ENCODE data around the gene HAUS3.

The HAUS3 gene

GRCh38 chr4:2259541-2260343 lies 17.8 kb upstream of the HAUS3 start:
- Histone ChIP-seq H4K20me1 (ENCODE audit: insufficient read depth, low read length) (peaks cover 61% of the 10 kb centered on the region), H3K4me3 (ENCODE audit: low read depth in 1 of 2, low read length in 2 of 2) (peak overlapping the region in 1 of 2 experiments; percentile 86; a peak in 1 of 4 replicates), H3K9ac (ENCODE audit: low read depth, low read length) (peak overlapping the region; percentile 73; the same call in 1 of the 2 replicates), H3K4me1 (ENCODE audit: insufficient read depth, low read length) (peaks cover 37% of the 10 kb centered on the region), H3K36me3 (ENCODE audit: insufficient read depth, low read length) (peaks cover 46% of the 10 kb centered on the region), H2AFZ (ENCODE audit: low read depth, low read length) (no peak overlapping the region), H3K79me2 (ENCODE audit: insufficient read depth, low read length) (peaks cover 32% of the 10 kb centered on the region), H3K9me3 (ENCODE audit: insufficient read depth, low read length, severe bottlenecking) (no peaks in the 10 kb centered on the region), H3K27ac (ENCODE audit: low read length) (no peak overlapping the region), H3K4me2 (ENCODE audit: insufficient read depth, low read length) (peak overlapping the region; percentile 85), H3K27me3 (ENCODE audit: insufficient read depth, low read length, poor library complexity) (no peaks in the 10 kb centered on the region)
- TF ChIP-seq EZH2 (IDR thresholded peaks at IDR 0.05; ENCODE audit: borderline replicate concordance, low read depth, low read length, severe bottlenecking) (no peak), CTCF (IDR thresholded peaks at IDR 0.05; ENCODE audit: borderline replicate concordance, extremely low read depth, low read length, poor library complexity, severe bottlenecking) (no peak)
- DNase-seq (no peak), ATAC-seq (ENCODE audit: insufficient read depth, low read depth) (no peak)

DNA sequence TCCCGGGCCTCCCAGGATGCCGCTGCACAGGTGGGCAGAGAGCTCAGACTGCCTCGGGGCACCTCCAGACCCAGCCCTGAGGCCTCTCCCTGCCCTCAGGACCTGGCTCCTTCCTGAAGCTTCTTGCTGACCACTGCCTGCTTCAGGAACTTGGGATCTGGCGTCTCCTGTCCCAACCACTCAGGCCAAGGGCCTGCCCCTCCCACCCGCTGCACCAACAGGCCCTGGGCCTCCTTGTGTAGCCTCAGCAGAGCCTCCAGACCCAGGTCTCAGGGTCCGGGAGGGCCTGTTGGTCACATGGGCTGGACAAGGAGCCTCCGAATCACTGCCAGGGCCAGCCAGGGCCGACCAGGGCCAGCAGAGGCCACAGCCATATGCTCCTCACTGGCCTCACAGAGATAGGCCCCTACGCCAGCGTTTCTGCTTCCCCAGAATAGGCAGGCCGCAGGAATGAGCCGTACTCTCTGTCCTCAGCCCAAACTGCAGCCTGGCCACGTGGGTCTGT lies 17.2 kb upstream of the HAUS3 start:
- DNase-seq (no peak), ATAC-seq (ENCODE audit: insufficient read depth, low read depth) (no peak)
- peak overlapping the region; percentile 85; the same call in 1 of the 2 replicates for H3K4me2 ChIP-seq (ENCODE audit: insufficient read depth, low read length)
- H2AFZ ChIP-seq (ENCODE audit: low read depth, low read length) = no peak overlapping the region
- no peak overlapping the region for H3K4me3 ChIP-seq (ENCODE audit: low read depth in 1 of 2, low read length in 2 of 2)
- TF ChIP-seq CTCF (IDR thresholded peaks at IDR 0.05; ENCODE audit: borderline replicate concordance, extremely low read depth, low read length, poor library complexity, severe bottlenecking) = no peak
- TF ChIP-seq EZH2 (IDR thresholded peaks at IDR 0.05; ENCODE audit: borderline replicate concordance, low read depth, low read length, severe bottlenecking) = no peak
- peaks cover 49% of the 10 kb centered on the region for H3K36me3 ChIP-seq (ENCODE audit: insufficient read depth, low read length)
- no peak overlapping the region for H3K9ac ChIP-seq (ENCODE audit: low read depth, low read length)
- H3K27ac ChIP-seq (ENCODE audit: low read length) = no peak overlapping the region
- peaks cover 64% of the 10 kb centered on the region for H4K20me1 ChIP-seq (ENCODE audit: insufficient read depth, low read length)
- no peaks in the 10 kb centered on the region for H3K9me3 ChIP-seq (ENCODE audit: insufficient read depth, low read length, severe bottlenecking)
- peaks cover 37% of the 10 kb centered on the region for H3K4me1 ChIP-seq (ENCODE audit: insufficient read depth, low read length)
- H3K27me3 ChIP-seq (ENCODE audit: insufficient read depth, low read length, poor library complexity) = no peaks in the 10 kb centered on the region
- H3K79me2 ChIP-seq (ENCODE audit: insufficient read depth, low read length) = peaks cover 32% of the 10 kb centered on the region

- Histone ChIP-seq H3K4me3 (ENCODE audit: low read depth in 1 of 2, low read length in 2 of 2) (no peak overlapping the region), H3K9ac (ENCODE audit: low read depth, low read length) (no peak overlapping the region), H3K27me3 (ENCODE audit: insufficient read depth, low read length, poor library complexity) (no peaks in the 10 kb centered on the region), H3K4me1 (ENCODE audit: insufficient read depth, low read length) (peaks cover 32% of the 10 kb centered on the region), H3K36me3 (ENCODE audit: insufficient read depth, low read length) (peaks cover 55% of the 10 kb centered on the region), H4K20me1 (ENCODE audit: insufficient read depth, low read length) (peaks cover 68% of the 10 kb centered on the region), H3K4me2 (ENCODE audit: insufficient read depth, low read length) (0 out of 2 replicates have a peak overlapping the region, but pooled peaks have one; percentile 3), H3K9me3 (ENCODE audit: insufficient read depth, low read length, severe bottlenecking) (no peaks in the 10 kb centered on the region), H2AFZ (ENCODE audit: low read depth, low read length) (no peak overlapping the region), H3K27ac (ENCODE audit: low read length) (no peak overlapping the region), H3K79me2 (ENCODE audit: insufficient read depth, low read length) (peaks cover 32% of the 10 kb centered on the region)
- ATAC-seq (ENCODE audit: insufficient read depth, low read depth) = no peak
- no peak for DNase-seq
- TF ChIP-seq EZH2 (IDR thresholded peaks at IDR 0.05; ENCODE audit: borderline replicate concordance, low read depth, low read length, severe bottlenecking) (no peak), CTCF (IDR thresholded peaks at IDR 0.05; ENCODE audit: borderline replicate concordance, extremely low read depth, low read length, poor library complexity, severe bottlenecking) (no peak)
Measured at GRCh38 chr4:2258091-2259035, 16.4 kb upstream of the HAUS3 start.
